ENCODE measurements around the gene CYBC1. TPM values are rescaled to one million over a fixed set of nuclear protein-coding genes. Genes with fewer than 3 reads are reported as not detected.

The CYBC1 gene
- total and polyA plus RNA-seq, 2 donors (not counting 1 experiment from before 2014, with no cell fraction given): 62.7 to 64.1 TPM

DNA sequence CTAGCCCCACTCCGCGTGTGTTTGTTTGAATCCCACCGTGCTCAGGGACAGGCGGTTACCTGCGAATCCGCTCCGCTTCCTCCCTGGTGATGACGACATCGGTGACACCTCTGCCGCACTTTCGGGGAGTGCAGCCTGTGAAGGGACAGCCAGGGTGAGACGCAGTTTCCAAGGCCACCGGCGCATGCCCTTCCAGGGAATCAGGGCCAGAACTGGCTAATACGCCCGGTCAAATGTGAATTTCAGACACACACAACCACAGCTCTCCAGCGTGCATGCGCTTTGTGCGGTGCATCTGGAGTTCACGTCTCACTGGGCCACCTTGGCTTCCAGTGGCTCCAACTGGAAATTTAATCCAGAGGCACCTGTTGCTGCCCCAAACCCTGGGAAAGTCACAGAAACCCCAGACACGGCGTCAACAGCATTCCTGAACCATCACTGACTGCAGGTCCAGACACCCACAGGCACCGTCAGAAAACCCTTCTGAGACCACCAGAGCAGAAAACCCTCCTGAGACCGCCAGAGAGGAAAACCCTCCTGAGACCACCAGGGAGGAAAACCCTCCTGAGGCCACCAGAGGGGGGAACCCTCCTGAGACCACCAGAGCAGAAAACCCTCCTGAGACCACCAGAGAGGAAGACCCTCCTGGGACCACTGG is 39.0 kb downstream of the CYBC1 start:
- Histone ChIP-seq H3K79me2 (ENCODE audit: control insufficient read depth, insufficient read depth, low read length) (no peaks in the 10 kb centered on the region), H3K27ac (ENCODE audit: insufficient read depth, low read length) (no peak overlapping the region), H3K4me1 (ENCODE audit: control insufficient read depth, extremely low read depth, insufficient read depth, low read length) (no peaks in the 10 kb centered on the region), H3K9me3 (ENCODE audit: control insufficient read depth, insufficient read depth, low read depth, low read length) (no peaks in the 10 kb centered on the region), H4K20me1 (ENCODE audit: control insufficient read depth, extremely low read depth, insufficient read depth, low read length) (no peaks in the 10 kb centered on the region), H3K4me2 (ENCODE audit: extremely low read depth, insufficient read depth, low read length) (no peak overlapping the region), H3K27me3 (ENCODE audit: control insufficient read depth, insufficient read depth, low read length) (no peaks in the 10 kb centered on the region), H2AFZ (ENCODE audit: low read length) (no peak overlapping the region), H3K36me3 (ENCODE audit: control insufficient read depth, insufficient read depth, low read length) (no peaks in the 10 kb centered on the region), H3K4me3 (replicated peaks in 1 of 4; ENCODE audit: control extremely low read depth in 1 of 4, insufficient read depth in 1 of 4, low read depth in 3 of 4, low read length in 4 of 4) (no peak overlapping the region), H3K9ac (ENCODE audit: insufficient read depth, low read length) (no peak overlapping the region)
- TF ChIP-seq, protein P1, sequence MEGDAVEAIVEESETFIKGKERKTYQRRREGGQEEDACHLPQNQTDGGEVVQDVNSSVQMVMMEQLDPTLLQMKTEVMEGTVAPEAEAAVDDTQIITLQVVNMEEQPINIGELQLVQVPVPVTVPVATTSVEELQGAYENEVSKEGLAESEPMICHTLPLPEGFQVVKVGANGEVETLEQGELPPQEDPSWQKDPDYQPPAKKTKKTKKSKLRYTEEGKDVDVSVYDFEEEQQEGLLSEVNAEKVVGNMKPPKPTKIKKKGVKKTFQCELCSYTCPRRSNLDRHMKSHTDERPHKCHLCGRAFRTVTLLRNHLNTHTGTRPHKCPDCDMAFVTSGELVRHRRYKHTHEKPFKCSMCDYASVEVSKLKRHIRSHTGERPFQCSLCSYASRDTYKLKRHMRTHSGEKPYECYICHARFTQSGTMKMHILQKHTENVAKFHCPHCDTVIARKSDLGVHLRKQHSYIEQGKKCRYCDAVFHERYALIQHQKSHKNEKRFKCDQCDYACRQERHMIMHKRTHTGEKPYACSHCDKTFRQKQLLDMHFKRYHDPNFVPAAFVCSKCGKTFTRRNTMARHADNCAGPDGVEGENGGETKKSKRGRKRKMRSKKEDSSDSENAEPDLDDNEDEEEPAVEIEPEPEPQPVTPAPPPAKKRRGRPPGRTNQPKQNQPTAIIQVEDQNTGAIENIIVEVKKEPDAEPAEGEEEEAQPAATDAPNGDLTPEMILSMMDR (conservative IDR thresholded peaks at IDR 0.05 in 1 of 2, IDR thresholded peaks at IDR 0.05 in 1 of 2; ENCODE audit: low read depth in 1 of 2, low read length in 2 of 2): no peak
- no peak for TF ChIP-seq EZH2 (IDR thresholded peaks at IDR 0.05; ENCODE audit: low read length, missing control alignments)
- no peak for DNase-seq (ENCODE audit: low read depth in 2 of 2)

DNA sequence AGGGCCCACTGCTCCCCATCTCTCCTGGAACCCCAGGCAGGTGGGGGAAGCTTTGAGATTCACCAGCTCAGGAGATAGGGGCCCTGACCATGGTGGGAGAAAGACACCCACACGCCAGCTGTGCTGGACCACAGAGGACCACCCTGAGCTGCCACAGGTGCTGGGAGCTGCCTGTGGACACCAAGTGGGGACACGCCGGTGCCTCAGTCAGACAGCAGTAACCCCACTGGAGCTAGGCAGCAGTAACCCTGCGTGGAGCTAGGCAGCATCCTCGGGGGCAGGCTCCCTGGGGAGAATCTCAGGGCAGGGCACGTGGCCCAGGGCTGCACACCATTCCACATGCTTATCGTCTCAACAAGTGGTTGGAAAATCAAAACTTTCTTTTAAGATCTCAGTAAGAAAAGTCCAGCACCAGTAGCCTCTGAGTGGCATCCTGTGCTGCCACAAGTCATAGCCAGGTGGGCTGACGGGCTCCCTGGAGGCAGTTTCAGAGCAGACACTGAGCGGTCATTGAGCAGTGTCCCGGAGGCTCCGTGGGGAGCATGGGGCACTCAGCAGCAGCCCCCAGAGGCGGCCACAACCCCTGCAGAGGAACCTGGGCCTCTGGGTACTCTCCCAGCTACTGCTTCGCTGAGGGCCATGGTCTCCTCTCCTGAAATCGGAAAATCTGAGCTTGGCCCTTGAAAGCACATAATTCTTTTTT is 40.4 kb downstream of the CYBC1 start:
- H3K36me3 ChIP-seq (ENCODE audit: control insufficient read depth, insufficient read depth, low read length): no peaks in the 10 kb centered on the region
- no peak for TF ChIP-seq EZH2 (IDR thresholded peaks at IDR 0.05; ENCODE audit: low read length, missing control alignments)
- TF ChIP-seq, protein P1 (conservative IDR thresholded peaks at IDR 0.05 in 1 of 2, IDR thresholded peaks at IDR 0.05 in 1 of 2; ENCODE audit: low read depth in 1 of 2, low read length in 2 of 2): no peak
- no peaks in the 10 kb centered on the region for H3K4me1 ChIP-seq (ENCODE audit: control insufficient read depth, extremely low read depth, insufficient read depth, low read length)
- no peak overlapping the region for H3K4me3 ChIP-seq (replicated peaks in 1 of 4; ENCODE audit: control extremely low read depth in 1 of 4, insufficient read depth in 1 of 4, low read depth in 3 of 4, low read length in 4 of 4)
- H3K27me3 ChIP-seq (ENCODE audit: control insufficient read depth, insufficient read depth, low read length): no peaks in the 10 kb centered on the region
- H3K4me2 ChIP-seq (ENCODE audit: extremely low read depth, insufficient read depth, low read length): no peak overlapping the region
- no peak overlapping the region for H3K9ac ChIP-seq (ENCODE audit: insufficient read depth, low read length)
- no peaks in the 10 kb centered on the region for H3K9me3 ChIP-seq (ENCODE audit: control insufficient read depth, insufficient read depth, low read depth, low read length)
- H3K27ac ChIP-seq (ENCODE audit: insufficient read depth, low read length): no peak overlapping the region
- H2AFZ ChIP-seq (ENCODE audit: low read length): no peak overlapping the region
- H3K79me2 ChIP-seq (ENCODE audit: control insufficient read depth, insufficient read depth, low read length): no peaks in the 10 kb centered on the region
- H4K20me1 ChIP-seq (ENCODE audit: control insufficient read depth, extremely low read depth, insufficient read depth, low read length): no peaks in the 10 kb centered on the region
- DNase-seq (ENCODE audit: low read depth in 2 of 2): no peak

DNA sequence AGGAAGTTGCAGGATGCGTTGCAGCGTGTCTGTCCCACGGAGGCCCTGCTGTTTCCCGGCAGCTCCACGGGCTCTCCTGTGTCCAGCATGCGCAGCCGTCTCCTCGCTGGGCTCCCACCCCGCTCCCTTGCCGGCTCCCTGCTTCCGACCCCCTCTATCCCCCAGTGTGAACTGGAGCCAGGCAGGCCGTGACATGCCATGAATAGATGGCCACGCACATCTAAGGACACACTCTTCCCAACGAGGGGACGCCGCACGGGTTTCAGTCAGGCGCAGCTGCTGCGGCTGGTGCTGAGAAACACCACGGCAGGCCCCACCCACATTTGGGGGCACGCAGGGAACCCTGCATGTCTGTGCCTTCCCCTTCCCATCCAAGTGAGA is 41.6 kb downstream of the CYBC1 start:
- Histone ChIP-seq H3K36me3 (ENCODE audit: control insufficient read depth, insufficient read depth, low read length) (no peaks in the 10 kb centered on the region), H3K4me1 (ENCODE audit: control insufficient read depth, extremely low read depth, insufficient read depth, low read length) (no peaks in the 10 kb centered on the region), H4K20me1 (ENCODE audit: control insufficient read depth, extremely low read depth, insufficient read depth, low read length) (no peaks in the 10 kb centered on the region), H3K27ac (ENCODE audit: insufficient read depth, low read length) (no peak overlapping the region), H3K4me2 (ENCODE audit: extremely low read depth, insufficient read depth, low read length) (no peak overlapping the region), H2AFZ (ENCODE audit: low read length) (no peak overlapping the region), H3K4me3 (replicated peaks in 1 of 4; ENCODE audit: control extremely low read depth in 1 of 4, insufficient read depth in 1 of 4, low read depth in 3 of 4, low read length in 4 of 4) (no peak overlapping the region), H3K79me2 (ENCODE audit: control insufficient read depth, insufficient read depth, low read length) (no peaks in the 10 kb centered on the region), H3K9ac (ENCODE audit: insufficient read depth, low read length) (no peak overlapping the region), H3K27me3 (ENCODE audit: control insufficient read depth, insufficient read depth, low read length) (no peaks in the 10 kb centered on the region), H3K9me3 (ENCODE audit: control insufficient read depth, insufficient read depth, low read depth, low read length) (no peaks in the 10 kb centered on the region)
- TF ChIP-seq, protein P1 (conservative IDR thresholded peaks at IDR 0.05 in 1 of 2, IDR thresholded peaks at IDR 0.05 in 1 of 2; ENCODE audit: low read depth in 1 of 2, low read length in 2 of 2): no peak
- TF ChIP-seq EZH2 (IDR thresholded peaks at IDR 0.05; ENCODE audit: low read length, missing control alignments): no peak
- DNase-seq (ENCODE audit: low read depth in 2 of 2): no peak

Measured in fibroblast of lung (primary cell).